Measurements from ENCODE around the gene CAMSAP1.

CAMSAP1 gene

GRCh38 chr9:135811801-135812200 is 95.5 kb downstream of the CAMSAP1 start:
- Histone ChIP-seq H3K27me3 (ENCODE audit: control insufficient read depth in 1 of 2, insufficient read depth in 1 of 2, low read length in 2 of 2) (no peaks in the 10 kb centered on the region), H2BK12ac (ENCODE audit: low read length in 2 of 2) (no peak overlapping the region), H3K9ac (ENCODE audit: low read length) (no peak overlapping the region), H3K4me1 (ENCODE audit: control insufficient read depth, insufficient read depth, low read depth, low read length) (peaks cover 2% of the 10 kb centered on the region), H2BK15ac (ENCODE audit: low read depth, poor library complexity, severe bottlenecking) (no peak overlapping the region), H2AFZ (ENCODE audit: low read depth, low read length) (no peak overlapping the region), H4K8ac (ENCODE audit: low read length) (no peak overlapping the region), H3K27ac (ENCODE audit: low read length, poor library complexity, severe bottlenecking) (no peak overlapping the region), H3K4me2 (ENCODE audit: low read length, poor library complexity, severe bottlenecking) (no peak overlapping the region), H3K4me3 (ENCODE audit: insufficient read depth in 1 of 2, low read depth in 1 of 2, low read length in 2 of 2) (no peak overlapping the region), H3K9me3 (ENCODE audit: control insufficient read depth, low read length) (no peaks in the 10 kb centered on the region), H2BK120ac (ENCODE audit: low read depth, low read length) (no peak overlapping the region), H4K91ac (ENCODE audit: low read length) (no peak overlapping the region), H2BK5ac (ENCODE audit: low read depth, low read length, poor library complexity, severe bottlenecking) (no peak overlapping the region), H3K79me1 (replicated peaks; ENCODE audit: low read length, poor library complexity, severe bottlenecking) (peaks cover 20% of the 10 kb centered on the region), H3K23ac (ENCODE audit: low read length in 2 of 2) (no peak overlapping the region), H2AK5ac (ENCODE audit: low read length, severe bottlenecking) (no peak overlapping the region), H3K18ac (ENCODE audit: low read depth in 1 of 2, low read length in 2 of 2) (no peak overlapping the region), H3K36me3 (ENCODE audit: control insufficient read depth in 1 of 2, insufficient read depth in 2 of 2, low read depth in 1 of 2, low read length in 2 of 2) (peaks cover 63 to 65% of the 10 kb centered on the region in 2 experiments), H3K4ac (ENCODE audit: low read depth in 1 of 2, low read length in 2 of 2) (no peak overlapping the region), H3K14ac (ENCODE audit: low read length in 2 of 2) (no peak overlapping the region)
- WGBS, result 96% methylated on average over 11 of the region's 11 CpGs
- DNase-seq, result no peak

GRCh38 chr9:135810806-135811575 is 96.4 kb downstream of the CAMSAP1 start:
- Histone ChIP-seq H3K79me1 (replicated peaks; ENCODE audit: low read length, poor library complexity, severe bottlenecking) (peaks cover 21% of the 10 kb centered on the region), H3K4me1 (ENCODE audit: control insufficient read depth, insufficient read depth, low read depth, low read length) (no peaks in the 10 kb centered on the region), H2BK15ac (ENCODE audit: low read depth, poor library complexity, severe bottlenecking) (no peak overlapping the region), H2BK12ac (ENCODE audit: low read length in 2 of 2) (no peak overlapping the region), H4K91ac (ENCODE audit: low read length) (no peak overlapping the region), H3K23ac (ENCODE audit: low read length in 2 of 2) (no peak overlapping the region), H3K4me2 (ENCODE audit: low read length, poor library complexity, severe bottlenecking) (no peak overlapping the region), H3K4me3 (ENCODE audit: insufficient read depth in 1 of 2, low read depth in 1 of 2, low read length in 2 of 2) (no peak overlapping the region), H2AFZ (ENCODE audit: low read depth, low read length) (no peak overlapping the region), H3K9me3 (ENCODE audit: control insufficient read depth, low read length) (no peaks in the 10 kb centered on the region), H3K36me3 (ENCODE audit: control insufficient read depth in 1 of 2, insufficient read depth in 2 of 2, low read depth in 1 of 2, low read length in 2 of 2) (peaks cover 56 to 59% of the 10 kb centered on the region in 2 experiments), H3K14ac (ENCODE audit: low read length in 2 of 2) (no peak overlapping the region), H3K27me3 (ENCODE audit: control insufficient read depth in 1 of 2, insufficient read depth in 1 of 2, low read length in 2 of 2) (no peaks in the 10 kb centered on the region), H3K9ac (ENCODE audit: low read length) (no peak overlapping the region), H2BK5ac (ENCODE audit: low read depth, low read length, poor library complexity, severe bottlenecking) (no peak overlapping the region), H2BK120ac (ENCODE audit: low read depth, low read length) (no peak overlapping the region), H3K18ac (ENCODE audit: low read depth in 1 of 2, low read length in 2 of 2) (no peak overlapping the region), H3K27ac (ENCODE audit: low read length, poor library complexity, severe bottlenecking) (no peak overlapping the region), H4K8ac (ENCODE audit: low read length) (no peak overlapping the region), H3K4ac (ENCODE audit: low read depth in 1 of 2, low read length in 2 of 2) (no peak overlapping the region), H2AK5ac (ENCODE audit: low read length, severe bottlenecking) (no peak overlapping the region)
- no peak for DNase-seq
- WGBS, result 94% methylated on average over 23 of the region's 23 CpGs

GRCh38 chr9:135809166-135809565 is 98.2 kb downstream of the CAMSAP1 start:
- Histone ChIP-seq H3K4me3 (ENCODE audit: insufficient read depth in 1 of 2, low read depth in 1 of 2, low read length in 2 of 2) (no peak overlapping the region), H3K27me3 (ENCODE audit: control insufficient read depth in 1 of 2, insufficient read depth in 1 of 2, low read length in 2 of 2) (no peaks in the 10 kb centered on the region)
- WGBS, result 92% methylated on average over 10 of the region's 10 CpGs

GRCh38 chr9:135805422-135806022 is 101.8 kb downstream of the CAMSAP1 start:
- Histone ChIP-seq H3K18ac (ENCODE audit: low read depth in 1 of 2, low read length in 2 of 2) (no peak overlapping the region), H2BK15ac (ENCODE audit: low read depth, poor library complexity, severe bottlenecking) (no peak overlapping the region), H2BK12ac (ENCODE audit: low read length in 2 of 2) (peak overlapping the region in 1 of 2 experiments; percentile 37), H2AFZ (ENCODE audit: low read depth, low read length) (no peak overlapping the region), H3K14ac (ENCODE audit: low read length in 2 of 2) (no peak overlapping the region), H3K23ac (ENCODE audit: low read length in 2 of 2) (no peak overlapping the region), H3K9ac (ENCODE audit: low read length) (no peak overlapping the region), H4K91ac (ENCODE audit: low read length) (no peak overlapping the region), H2BK5ac (ENCODE audit: low read depth, low read length, poor library complexity, severe bottlenecking) (peak overlapping the region; percentile 53), H2BK120ac (ENCODE audit: low read depth, low read length) (no peak overlapping the region), H3K27me3 (ENCODE audit: control insufficient read depth in 1 of 2, insufficient read depth in 1 of 2, low read length in 2 of 2) (peaks cover 0 to 15% of the 10 kb centered on the region in 2 experiments), H3K79me1 (replicated peaks; ENCODE audit: low read length, poor library complexity, severe bottlenecking) (peaks cover 4% of the 10 kb centered on the region), H4K8ac (ENCODE audit: low read length) (peak overlapping the region; percentile 32), H3K36me3 (ENCODE audit: control insufficient read depth in 1 of 2, insufficient read depth in 2 of 2, low read depth in 1 of 2, low read length in 2 of 2) (peaks cover 10 to 22% of the 10 kb centered on the region in 2 experiments), H3K9me3 (ENCODE audit: control insufficient read depth, low read length) (no peaks in the 10 kb centered on the region), H3K27ac (ENCODE audit: low read length, poor library complexity, severe bottlenecking) (no peak overlapping the region), H3K4me1 (ENCODE audit: control insufficient read depth, insufficient read depth, low read depth, low read length) (peaks cover 17% of the 10 kb centered on the region), H2AK5ac (ENCODE audit: low read length, severe bottlenecking) (peak overlapping the region; percentile 68), H3K4me2 (ENCODE audit: low read length, poor library complexity, severe bottlenecking) (peak overlapping the region; percentile 24), H3K4me3 (ENCODE audit: insufficient read depth in 1 of 2, low read depth in 1 of 2, low read length in 2 of 2) (no peak overlapping the region), H3K4ac (ENCODE audit: low read depth in 1 of 2, low read length in 2 of 2) (no peak overlapping the region)
- 96% methylated on average over 22 of the region's 22 CpGs for WGBS
- DNase-seq, result no peak

More at GRCh38 chr9:135809166-135809565, 98.2 kb downstream of the CAMSAP1 start:
- Histone ChIP-seq H2BK12ac (ENCODE audit: low read length in 2 of 2) (no peak overlapping the region), H2BK120ac (ENCODE audit: low read depth, low read length) (no peak overlapping the region), H2AK5ac (ENCODE audit: low read length, severe bottlenecking) (no peak overlapping the region), H2BK15ac (ENCODE audit: low read depth, poor library complexity, severe bottlenecking) (no peak overlapping the region), H3K79me1 (replicated peaks; ENCODE audit: low read length, poor library complexity, severe bottlenecking) (peaks cover 15% of the 10 kb centered on the region), H4K91ac (ENCODE audit: low read length) (no peak overlapping the region), H3K23ac (ENCODE audit: low read length in 2 of 2) (no peak overlapping the region), H3K9me3 (ENCODE audit: control insufficient read depth, low read length) (no peaks in the 10 kb centered on the region), H3K4ac (ENCODE audit: low read depth in 1 of 2, low read length in 2 of 2) (no peak overlapping the region), H3K4me1 (ENCODE audit: control insufficient read depth, insufficient read depth, low read depth, low read length) (peaks cover 15% of the 10 kb centered on the region), H2AFZ (ENCODE audit: low read depth, low read length) (no peak overlapping the region), H3K4me2 (ENCODE audit: low read length, poor library complexity, severe bottlenecking) (no peak overlapping the region), H2BK5ac (ENCODE audit: low read depth, low read length, poor library complexity, severe bottlenecking) (no peak overlapping the region), H3K27ac (ENCODE audit: low read length, poor library complexity, severe bottlenecking) (no peak overlapping the region), H3K9ac (ENCODE audit: low read length) (no peak overlapping the region), H3K14ac (ENCODE audit: low read length in 2 of 2) (no peak overlapping the region), H3K18ac (ENCODE audit: low read depth in 1 of 2, low read length in 2 of 2) (no peak overlapping the region), H3K36me3 (ENCODE audit: control insufficient read depth in 1 of 2, insufficient read depth in 2 of 2, low read depth in 1 of 2, low read length in 2 of 2) (peaks cover 41 to 50% of the 10 kb centered on the region in 2 experiments), H4K8ac (ENCODE audit: low read length) (no peak overlapping the region)
- peak; percentile 24 for DNase-seq
